OCI-LY1 (cell line): ENCODE data around the gene MARK1.

Experiments used
- H2AFZ ChIP-seq: fragments of 200-600 bp; sonication (generic), shearing (Covaris generic); 2 replicates; pipeline ENCODE4 v1.6.0; 2014; ENCODE audit warnings: antibody characterized with exemption, mild to moderate bottlenecking, low read length
- H3F3A ChIP-seq: fragments of 200-600 bp; sonication (generic), shearing (Covaris generic); 2 replicates; pipeline ENCODE4 v1.6.0; 2014; ENCODE audit warnings: mild to moderate bottlenecking, antibody characterized with exemption, low read length, moderate library complexity; ENCODE audit not compliant: insufficient read depth
- H3K27ac ChIP-seq: fragments of 200-600 bp; sonication (generic); 2 replicates; pipeline ENCODE4 v1.5.1; 2014; ENCODE audit warnings: low read length, mixed run types, mild to moderate bottlenecking, low read depth; ENCODE audit not compliant: poor library complexity, severe bottlenecking
- H3K27me3 ChIP-seq: fragments of 200-600 bp; sonication (generic); 2 replicates; pipeline ENCODE4 v1.6.0; 2014; ENCODE audit warnings: antibody characterized with exemption, mild to moderate bottlenecking, low read length, moderate library complexity; ENCODE audit not compliant: insufficient read depth
- H3K36me3 ChIP-seq: fragments of 200-600 bp; sonication (generic); 2 replicates; pipeline ENCODE4 v1.6.1; 2014; ENCODE audit warnings: mild to moderate bottlenecking, antibody characterized with exemption, low read length, moderate library complexity, mixed read lengths; ENCODE audit not compliant: insufficient read depth
- H3K4me1 ChIP-seq: fragments of 200-600 bp; sonication (generic); 2 replicates; pipeline ENCODE4 v1.5.1; 2014; ENCODE audit warnings: mild to moderate bottlenecking, low read length, moderate library complexity; ENCODE audit not compliant: insufficient read depth, severe bottlenecking
- H3K4me2 ChIP-seq: fragments of 200-600 bp; sonication (generic), shearing (Covaris generic); 2 replicates; pipeline ENCODE4 v1.6.1; 2014; ENCODE audit warnings: low read length
- H3K4me3 ChIP-seq: fragments of 200-600 bp; sonication (generic); 2 replicates; pipeline ENCODE4 v1.5.1; 2014; ENCODE audit warnings: low read length, low read depth, mild to moderate bottlenecking, mixed read lengths; ENCODE audit not compliant: poor library complexity, severe bottlenecking
- H3K79me2 ChIP-seq: fragments of 200-600 bp; shearing (Covaris generic); 2 replicates; pipeline ENCODE4 v1.6.1; 2016; ENCODE audit warnings: mixed run types, low read length, mixed read lengths; ENCODE audit not compliant: insufficient read depth
- H3K9ac ChIP-seq: fragments of 200-600 bp; sonication (generic), shearing (Covaris generic); 2 replicates; pipeline ENCODE4 v1.6.1; 2014; ENCODE audit warnings: mild to moderate bottlenecking, low read length, mixed read lengths
- H3K9me2 ChIP-seq: fragments of 200-600 bp; sonication (generic), shearing (Covaris generic); 2 replicates; pipeline ENCODE4 v1.6.1; 2014; ENCODE audit warnings: low read depth, mild to moderate bottlenecking, low read length, mixed read lengths
- H3K9me3 ChIP-seq: fragments of 200-600 bp; shearing (Covaris generic); 2 replicates; pipeline ENCODE4 v1.6.1; 2014; ENCODE audit warnings: low read length, mixed read lengths
- H4K20me1 ChIP-seq: fragments of 200-600 bp; sonication (generic), shearing (Covaris generic); 2 replicates; pipeline ENCODE4 v1.6.0; 2016; ENCODE audit warnings: mild to moderate bottlenecking, low read length; ENCODE audit not compliant: insufficient read depth
- EZH2 ChIP-seq: fragments of 200-600 bp; sonication (generic), shearing (Covaris generic); IDR thresholded peaks from 2 replicates; pipeline ENCODE4 v1.8.0; 2017; ENCODE audit warnings: borderline replicate concordance, mixed run types, mild to moderate bottlenecking, antibody characterized with exemption, low read length, moderate library complexity, mixed read lengths
- TF ChIP-seq, protein P1 (sequence below): fragments of 200-600 bp; sonication (generic), shearing (Covaris generic); IDR thresholded peaks from 2 replicates; pipeline ENCODE4 v1.5.1; 2017; ENCODE audit warnings: mild to moderate bottlenecking, antibody characterized with exemption, low read length, moderate library complexity, mixed read lengths

MARK1 gene

DNA sequence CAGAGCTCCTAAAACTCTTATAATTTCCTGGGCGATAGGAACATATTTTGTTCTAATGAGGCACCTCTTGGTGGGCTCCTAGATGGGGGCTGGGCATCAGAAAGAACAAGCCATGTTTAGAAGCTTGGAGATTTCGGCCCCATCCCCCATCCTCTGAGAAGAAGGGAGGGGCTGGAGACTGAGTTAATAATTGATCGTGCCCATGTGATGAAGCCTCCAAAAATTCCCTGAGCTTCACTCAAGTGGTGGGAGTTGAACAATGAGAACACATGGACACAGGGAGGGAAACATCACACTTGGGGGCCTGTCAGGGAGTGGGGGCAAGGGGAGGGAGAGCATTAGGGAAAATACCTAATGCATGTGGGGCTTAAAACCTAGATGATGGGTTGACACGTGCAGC, 180.3 kb downstream of the MARK1 start:
- Histone ChIP-seq H3K9me3 (no peaks in the 10 kb centered on the region), H3K4me1 (no peaks in the 10 kb centered on the region), H3K4me2 (no peak overlapping the region), H3K27ac (no peak overlapping the region), H3K9me2 (no peaks in the 10 kb centered on the region), H3K27me3 (no peaks in the 10 kb centered on the region), H3K79me2 (no peaks in the 10 kb centered on the region), H3K36me3 (no peaks in the 10 kb centered on the region), H3F3A (no peaks in the 10 kb centered on the region), H2AFZ (no peak overlapping the region), H3K4me3 (no peak overlapping the region), H4K20me1 (no peaks in the 10 kb centered on the region), H3K9ac (no peak overlapping the region)
- no peak for TF ChIP-seq EZH2
- TF ChIP-seq, protein P1, sequence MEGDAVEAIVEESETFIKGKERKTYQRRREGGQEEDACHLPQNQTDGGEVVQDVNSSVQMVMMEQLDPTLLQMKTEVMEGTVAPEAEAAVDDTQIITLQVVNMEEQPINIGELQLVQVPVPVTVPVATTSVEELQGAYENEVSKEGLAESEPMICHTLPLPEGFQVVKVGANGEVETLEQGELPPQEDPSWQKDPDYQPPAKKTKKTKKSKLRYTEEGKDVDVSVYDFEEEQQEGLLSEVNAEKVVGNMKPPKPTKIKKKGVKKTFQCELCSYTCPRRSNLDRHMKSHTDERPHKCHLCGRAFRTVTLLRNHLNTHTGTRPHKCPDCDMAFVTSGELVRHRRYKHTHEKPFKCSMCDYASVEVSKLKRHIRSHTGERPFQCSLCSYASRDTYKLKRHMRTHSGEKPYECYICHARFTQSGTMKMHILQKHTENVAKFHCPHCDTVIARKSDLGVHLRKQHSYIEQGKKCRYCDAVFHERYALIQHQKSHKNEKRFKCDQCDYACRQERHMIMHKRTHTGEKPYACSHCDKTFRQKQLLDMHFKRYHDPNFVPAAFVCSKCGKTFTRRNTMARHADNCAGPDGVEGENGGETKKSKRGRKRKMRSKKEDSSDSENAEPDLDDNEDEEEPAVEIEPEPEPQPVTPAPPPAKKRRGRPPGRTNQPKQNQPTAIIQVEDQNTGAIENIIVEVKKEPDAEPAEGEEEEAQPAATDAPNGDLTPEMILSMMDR: no peak

DNA sequence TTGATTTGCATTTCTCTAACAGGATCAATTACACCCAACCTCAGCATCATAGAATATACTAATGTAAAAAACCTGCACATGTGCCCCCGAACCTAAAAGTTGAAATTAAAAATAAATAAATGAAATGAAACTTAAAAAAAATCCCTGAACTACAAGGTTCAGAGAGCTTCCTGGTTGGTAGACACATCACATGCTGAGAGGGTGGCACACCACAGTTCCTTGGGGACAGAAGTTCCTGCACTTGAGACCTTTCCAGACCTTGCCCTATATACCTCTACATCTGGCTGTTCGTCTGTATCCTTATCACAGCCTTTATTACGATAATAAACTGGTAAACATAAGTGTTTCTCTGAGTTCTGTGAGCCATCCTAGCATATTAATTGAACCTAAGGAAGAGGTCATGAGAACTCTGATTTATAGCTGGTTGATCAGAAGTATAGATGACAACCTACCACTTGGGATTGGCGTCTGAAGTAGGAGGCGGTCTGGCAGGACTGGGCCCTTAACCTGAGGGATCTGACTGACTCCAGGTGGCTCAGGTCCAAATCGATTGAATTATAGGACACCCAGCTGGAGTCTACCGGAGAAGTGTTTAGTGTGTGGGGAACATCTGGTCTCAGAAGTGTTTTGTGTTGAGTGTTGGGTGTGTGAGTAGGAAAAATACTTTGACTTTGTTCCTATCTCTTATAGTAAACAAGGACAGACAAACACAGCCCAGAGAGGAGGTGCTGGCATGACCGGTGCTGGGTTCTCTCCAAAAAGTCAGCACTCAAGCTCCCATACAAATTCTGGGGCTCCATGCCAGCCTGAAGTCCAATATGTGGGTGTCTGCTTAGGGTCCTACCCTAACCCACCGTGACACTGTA, 181.2 kb downstream of the MARK1 start:
- Histone ChIP-seq H3K79me2 (no peaks in the 10 kb centered on the region), H3K4me2 (no peak overlapping the region), H3K9ac (no peak overlapping the region), H3K27ac (no peak overlapping the region), H3K4me3 (no peak overlapping the region), H4K20me1 (no peaks in the 10 kb centered on the region), H3F3A (no peaks in the 10 kb centered on the region), H3K27me3 (no peaks in the 10 kb centered on the region), H2AFZ (no peak overlapping the region), H3K9me2 (no peaks in the 10 kb centered on the region), H3K4me1 (no peaks in the 10 kb centered on the region), H3K9me3 (no peaks in the 10 kb centered on the region), H3K36me3 (no peaks in the 10 kb centered on the region)
- TF ChIP-seq EZH2: no peak
- TF ChIP-seq, protein P1: no peak

DNA sequence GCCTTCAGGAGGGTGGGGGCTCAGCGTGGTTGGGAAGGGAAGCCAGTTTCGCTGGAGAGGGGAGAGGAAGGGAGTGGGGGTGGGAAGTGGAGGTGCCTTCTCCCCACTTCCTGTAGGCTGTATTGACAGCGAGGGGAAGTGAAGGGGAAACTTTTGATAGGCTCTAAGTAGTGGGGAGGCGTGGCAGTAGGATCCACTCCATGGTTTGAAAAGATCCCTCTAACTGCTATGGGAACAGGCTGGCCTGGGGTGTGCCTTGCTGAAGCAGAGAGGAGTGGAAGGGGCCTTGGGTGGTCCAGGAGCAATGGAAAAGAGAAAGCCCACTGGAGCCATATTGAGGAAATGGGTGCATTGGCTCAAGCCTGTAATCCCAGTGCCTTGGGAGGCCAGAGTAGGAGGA, 182.4 kb downstream of the MARK1 start:
- no peaks in the 10 kb centered on the region for H3K4me1 ChIP-seq
- H3K27ac ChIP-seq: no peak overlapping the region
- no peak overlapping the region for H3K4me3 ChIP-seq
- H3K9me2 ChIP-seq: no peaks in the 10 kb centered on the region
- no peak overlapping the region for H3K9ac ChIP-seq
- H3K9me3 ChIP-seq: no peaks in the 10 kb centered on the region
- H3K36me3 ChIP-seq: no peaks in the 10 kb centered on the region
- H3F3A ChIP-seq: no peaks in the 10 kb centered on the region
- no peak overlapping the region for H2AFZ ChIP-seq
- H3K4me2 ChIP-seq: no peak overlapping the region
- no peak for TF ChIP-seq EZH2
- TF ChIP-seq, protein P1: no peak
- H3K27me3 ChIP-seq: no peaks in the 10 kb centered on the region
- no peaks in the 10 kb centered on the region for H4K20me1 ChIP-seq
- no peaks in the 10 kb centered on the region for H3K79me2 ChIP-seq
